Endometrial microvascular endothelial cells (primary cell): Measurements from ENCODE around the gene PARP8. TPM values are rescaled to one million over a fixed set of nuclear protein-coding genes. Genes with fewer than 3 reads are reported as not detected.

Experiments
- in situ Hi-C: cut with HindIII; loops from 2 replicates; pipeline ENCODE4 v1.10.0; 2017; ENCODE audit warnings: low sequenced_read_pairs, low pct_unique_long_range_greater_than_20kb; ENCODE audit errors: inconsistent ontology term
- total RNA-seq: library from RNA; depleted of rRNA; stranded (reverse); fragments of >200 nt; gene quantifications from one replicate; pipeline ENCODE4 v1.2.3, GENCODE V29; 2015; ENCODE audit errors: inconsistent ontology term

PARP8 gene
- total RNA-seq, 1 donor from 2014 or later: 0.09 TPM

DNA sequence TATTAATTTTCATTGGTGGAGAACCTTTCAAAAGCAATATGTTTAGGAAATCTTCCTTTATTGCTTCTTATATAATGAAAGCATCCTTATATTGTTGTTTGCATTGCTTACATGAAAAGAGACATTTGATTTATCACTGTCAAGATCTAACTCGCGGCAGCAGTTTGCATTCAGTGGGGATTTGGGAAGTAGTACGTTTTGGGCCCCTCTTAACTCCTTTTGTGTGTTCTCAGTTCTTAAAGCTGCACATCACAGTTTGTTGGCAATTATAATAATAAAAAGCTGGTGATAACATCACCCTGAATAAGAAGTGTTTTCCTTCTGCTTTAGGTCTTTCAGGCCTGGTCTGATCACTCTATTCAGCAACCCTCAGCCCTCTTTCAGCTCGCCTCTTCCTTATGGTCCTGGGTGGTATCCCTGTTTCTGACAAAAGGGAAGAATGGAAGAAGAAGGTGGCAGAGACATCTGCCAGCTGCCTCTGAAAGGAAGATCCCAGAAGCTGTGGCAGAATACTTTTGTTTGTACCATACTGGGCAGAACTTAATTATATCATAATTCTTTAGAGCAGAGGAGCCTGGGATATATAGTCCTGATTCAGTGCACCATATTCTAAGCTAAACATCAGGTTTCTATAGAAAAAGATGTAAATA lies 53.7 kb downstream of the PARP8 start:
- in situ Hi-C loops: no loop called here

DNA sequence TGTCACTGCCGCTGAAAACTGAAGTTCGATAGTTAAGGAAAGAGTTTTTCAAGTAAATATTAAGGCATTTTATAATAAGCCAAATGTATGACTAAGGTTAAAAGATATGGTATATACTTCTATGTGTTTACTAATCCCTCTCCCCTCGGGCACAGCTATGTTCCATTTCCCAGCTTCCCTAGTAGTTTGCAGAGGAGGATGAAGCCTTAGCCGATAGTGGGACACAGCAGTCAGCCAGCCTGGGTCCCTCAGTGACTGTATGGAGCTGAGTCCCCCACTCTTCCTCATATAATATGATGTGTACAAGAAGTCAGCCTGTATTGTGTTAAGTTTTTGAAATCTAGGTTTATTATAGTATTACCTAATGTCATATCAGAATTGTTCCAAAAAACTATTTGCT lies 55.8 kb downstream of the PARP8 start:
- in situ Hi-C loops: no loop called here

DNA sequence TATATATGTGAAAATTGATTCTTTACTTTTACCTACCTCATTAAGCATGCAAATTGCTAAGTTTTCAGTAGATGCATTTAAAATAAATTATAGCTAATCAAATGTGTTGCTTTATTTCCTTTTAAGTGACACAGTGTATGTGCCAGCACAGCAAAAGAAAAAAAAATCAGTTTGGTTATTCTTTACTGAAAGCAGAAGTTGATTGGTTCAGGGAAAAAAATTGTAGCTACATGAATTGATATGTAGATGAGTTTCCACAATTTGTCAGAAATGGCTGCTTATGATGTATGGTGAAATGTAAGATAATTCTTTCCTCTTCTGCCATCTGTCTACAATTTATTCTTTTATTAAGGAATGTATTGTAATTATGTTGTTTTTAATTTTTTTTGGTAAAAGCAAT lies 57.8 kb downstream of the PARP8 start:
- in situ Hi-C loops: no loop called here

DNA sequence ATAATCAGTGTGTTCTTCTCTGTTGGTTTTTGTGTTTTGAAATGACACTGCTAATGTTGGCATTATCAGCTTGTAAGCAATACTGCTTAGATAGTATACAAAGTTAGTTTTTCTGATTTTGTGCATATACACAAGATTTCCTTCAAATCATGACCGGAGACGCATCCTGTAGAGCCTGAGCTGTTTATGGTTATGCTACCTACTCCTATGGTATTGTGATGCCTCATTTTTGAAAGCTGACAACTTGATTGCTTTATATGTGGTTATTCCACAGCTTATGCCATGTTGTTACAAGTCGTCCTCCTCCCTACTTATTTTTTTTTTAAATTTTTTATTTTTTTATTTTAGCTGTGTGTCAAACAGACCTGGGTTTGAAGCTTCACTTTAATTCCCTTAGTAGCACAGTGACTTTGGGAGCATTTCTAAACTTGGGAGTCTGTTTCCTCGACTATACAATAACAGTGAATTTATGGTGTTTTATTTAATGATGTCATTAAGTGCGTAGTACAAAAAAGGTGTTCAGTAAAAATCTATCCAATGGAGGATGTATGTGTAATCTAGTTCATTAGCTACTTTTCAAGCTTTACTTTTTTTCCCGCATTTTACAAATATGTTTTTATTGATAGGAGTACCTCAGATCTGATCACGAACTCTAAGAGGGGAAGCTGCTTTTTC lies 59.5 kb downstream of the PARP8 start:
- in situ Hi-C loops: no loop called here

DNA sequence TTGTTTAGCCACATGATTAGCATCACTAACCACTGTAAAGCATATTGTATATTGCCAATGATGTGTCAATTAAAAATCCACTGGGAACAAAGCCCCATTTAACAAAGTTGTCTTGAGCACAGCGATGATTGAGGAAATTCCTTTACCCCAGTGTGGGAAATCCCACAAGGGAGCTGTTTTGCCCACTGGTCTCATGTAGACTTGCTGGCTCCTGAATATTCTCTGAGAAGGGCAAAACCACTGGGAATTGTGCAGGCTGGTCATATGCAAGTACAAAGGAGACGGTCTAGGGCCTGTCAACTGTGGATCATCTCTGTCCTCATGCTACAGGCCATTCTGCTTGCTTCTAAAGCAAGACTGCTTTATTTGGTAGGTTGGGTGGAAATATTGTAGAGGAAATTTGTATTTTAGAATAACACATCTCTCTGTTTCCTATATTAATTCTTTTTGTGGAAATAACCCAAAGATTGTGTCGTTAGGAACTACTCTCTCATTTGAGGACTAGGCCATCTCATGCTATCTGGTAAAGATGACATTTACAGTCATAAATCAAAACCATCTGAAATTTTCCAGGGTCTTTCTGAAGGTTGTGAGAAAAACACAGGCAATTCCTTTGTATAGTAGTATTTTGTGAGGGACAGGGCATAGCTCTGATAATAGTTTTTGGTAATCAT lies 60.2 kb downstream of the PARP8 start:
- in situ Hi-C loops: no loop called here

DNA sequence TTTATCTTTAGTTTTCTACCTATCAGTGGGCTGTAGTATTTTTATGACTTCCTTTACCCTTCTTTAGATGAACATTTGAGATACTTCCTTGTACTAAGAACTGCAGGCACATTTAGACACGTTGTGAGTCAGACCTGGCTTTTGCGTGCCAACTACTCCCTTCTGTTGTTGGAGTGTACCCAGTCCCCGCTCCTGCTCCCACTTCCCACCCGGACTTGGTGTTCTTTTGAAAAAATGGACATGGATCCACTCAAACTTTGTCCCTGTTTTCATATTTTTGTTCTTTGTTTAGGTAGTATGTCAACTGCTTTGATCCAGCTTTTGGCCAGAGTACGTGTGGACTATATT lies 60.7 kb downstream of the PARP8 start:
- in situ Hi-C loops: no loop called here

DNA sequence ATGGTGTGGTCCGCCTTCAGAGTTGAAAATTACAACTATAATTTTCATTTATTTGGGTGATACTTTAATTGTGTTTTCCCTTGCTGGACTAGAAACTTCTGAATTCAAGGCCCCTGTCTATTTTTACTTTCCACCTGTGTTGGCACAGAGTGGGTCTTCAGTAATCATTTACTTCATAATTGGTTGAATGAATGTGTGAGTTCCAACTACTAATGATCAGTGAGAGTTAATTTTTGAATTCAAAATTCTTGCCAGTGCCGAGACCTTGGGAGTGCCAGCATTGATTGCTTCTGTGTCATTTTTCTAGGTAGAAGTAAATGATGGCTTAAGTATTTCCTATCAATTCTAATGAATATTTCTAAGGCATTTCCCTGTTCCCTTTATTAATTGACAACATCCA lies 61.4 kb downstream of the PARP8 start:
- in situ Hi-C loops: no loop called here

DNA sequence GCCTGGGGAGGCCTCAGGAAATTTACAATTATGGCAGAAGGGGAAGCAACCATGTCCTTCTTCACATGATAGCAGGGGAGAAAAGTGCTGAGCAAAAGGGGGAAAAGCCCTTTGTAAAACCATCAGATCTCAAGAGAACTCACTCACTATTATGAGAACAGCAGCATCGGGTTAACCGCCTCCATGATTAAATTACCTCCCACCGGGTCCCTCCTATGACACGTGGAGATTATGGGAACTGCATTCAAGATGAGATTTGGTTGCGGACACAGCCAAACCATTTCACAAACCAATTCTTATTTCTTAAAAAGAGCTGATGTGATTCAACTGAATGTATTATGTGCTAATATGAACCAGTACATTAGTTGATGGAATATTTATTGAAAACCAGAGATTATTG lies 63.9 kb downstream of the PARP8 start:
- in situ Hi-C loops: no loop called here

DNA sequence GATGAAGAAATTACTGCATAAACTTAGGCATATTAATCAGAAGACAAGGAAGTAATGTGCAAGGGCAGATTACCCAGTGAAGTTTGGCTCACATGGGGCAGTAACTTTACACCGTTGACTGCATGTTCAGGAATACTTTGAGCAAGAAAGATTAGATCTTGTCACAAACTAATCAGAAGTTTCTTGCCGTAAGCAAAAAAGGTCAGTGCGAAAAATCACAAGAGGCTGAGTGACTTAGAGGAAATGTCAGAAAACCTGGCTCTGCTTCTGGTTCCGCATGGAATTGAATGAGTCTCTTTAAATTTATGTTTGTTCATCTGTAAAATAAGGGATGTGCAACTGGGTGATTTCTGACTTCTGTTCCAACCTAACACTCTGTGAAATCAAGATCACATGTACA lies 64.4 kb downstream of the PARP8 start:
- in situ Hi-C loops: no loop called here

DNA sequence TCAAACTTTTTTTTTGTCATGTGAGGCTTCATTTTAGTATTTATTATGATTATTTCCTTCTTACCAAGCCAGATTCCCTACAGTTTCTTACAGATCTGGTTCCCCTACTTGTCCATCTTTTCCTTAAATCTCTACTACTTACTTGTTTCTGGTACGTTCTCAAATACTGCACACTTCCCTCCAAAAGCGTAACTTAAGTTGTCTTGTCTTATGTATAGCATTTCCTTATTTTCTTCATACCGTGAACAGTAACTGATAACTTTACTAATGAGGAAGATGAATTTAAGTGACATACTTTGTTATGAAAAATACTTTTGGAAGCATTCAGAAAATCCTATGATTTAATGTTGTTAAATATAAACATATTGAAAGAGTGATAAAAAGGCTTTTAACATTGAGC lies 67.3 kb downstream of the PARP8 start:
- in situ Hi-C loops: no loop called here

DNA sequence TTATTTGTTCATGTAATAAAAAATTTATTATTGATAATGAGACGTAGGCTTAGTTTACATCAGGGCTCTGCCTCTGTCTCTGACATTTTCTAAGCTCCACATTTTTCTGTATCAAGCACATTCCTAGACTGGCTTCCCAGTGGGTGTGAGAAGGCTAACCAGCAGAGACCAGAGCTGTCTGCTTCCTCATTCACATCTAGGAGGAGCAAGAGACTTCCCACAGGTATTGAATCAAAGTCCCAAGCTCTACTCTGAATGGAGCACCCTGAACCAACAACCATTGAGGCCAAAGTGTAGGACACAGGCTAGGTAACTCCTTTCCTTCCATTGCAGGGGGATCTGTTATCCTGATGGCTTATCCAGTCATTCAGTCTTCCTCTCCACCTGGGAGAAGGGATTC lies 72.4 kb downstream of the PARP8 start:
- in situ Hi-C loops: no loop called here

DNA sequence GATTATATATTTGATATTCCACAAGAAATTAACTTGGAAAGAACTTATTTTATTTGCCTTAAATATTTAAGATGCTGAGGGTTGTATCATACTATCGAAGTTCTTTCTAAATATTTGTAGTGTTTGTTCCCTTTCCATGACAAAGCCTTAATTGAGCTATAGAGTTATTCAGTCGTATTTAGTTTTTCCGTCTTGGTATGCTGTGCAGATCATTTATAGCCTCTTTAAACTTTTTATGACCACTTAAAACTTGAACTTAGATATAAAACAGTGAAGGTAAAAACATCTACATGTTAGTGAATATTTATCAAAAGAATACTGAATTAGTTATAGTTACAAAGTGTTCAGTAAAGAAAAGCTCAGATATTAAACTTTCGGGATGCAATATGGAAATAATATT lies 74.4 kb downstream of the PARP8 start:
- in situ Hi-C loops: no loop called here

DNA sequence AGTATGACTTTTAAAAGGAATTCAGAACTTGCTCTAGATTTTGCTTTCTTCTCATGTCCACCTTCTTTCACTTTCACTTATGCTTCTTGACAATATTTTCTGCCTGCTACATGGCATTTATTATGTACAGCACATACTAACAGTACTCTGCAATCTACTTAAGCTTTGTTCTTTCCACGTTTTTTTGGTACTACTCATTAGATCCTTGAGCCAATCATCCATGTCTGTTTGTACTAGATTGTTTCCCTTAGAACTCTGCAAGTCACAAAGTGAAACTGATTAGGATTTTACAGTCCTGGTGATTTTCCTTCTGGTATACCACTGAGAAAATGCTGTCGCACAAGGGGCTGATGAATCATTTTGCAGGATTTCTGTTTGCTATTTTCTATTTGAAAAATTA lies 78.3 kb downstream of the PARP8 start:
- in situ Hi-C loops: no loop called here

DNA sequence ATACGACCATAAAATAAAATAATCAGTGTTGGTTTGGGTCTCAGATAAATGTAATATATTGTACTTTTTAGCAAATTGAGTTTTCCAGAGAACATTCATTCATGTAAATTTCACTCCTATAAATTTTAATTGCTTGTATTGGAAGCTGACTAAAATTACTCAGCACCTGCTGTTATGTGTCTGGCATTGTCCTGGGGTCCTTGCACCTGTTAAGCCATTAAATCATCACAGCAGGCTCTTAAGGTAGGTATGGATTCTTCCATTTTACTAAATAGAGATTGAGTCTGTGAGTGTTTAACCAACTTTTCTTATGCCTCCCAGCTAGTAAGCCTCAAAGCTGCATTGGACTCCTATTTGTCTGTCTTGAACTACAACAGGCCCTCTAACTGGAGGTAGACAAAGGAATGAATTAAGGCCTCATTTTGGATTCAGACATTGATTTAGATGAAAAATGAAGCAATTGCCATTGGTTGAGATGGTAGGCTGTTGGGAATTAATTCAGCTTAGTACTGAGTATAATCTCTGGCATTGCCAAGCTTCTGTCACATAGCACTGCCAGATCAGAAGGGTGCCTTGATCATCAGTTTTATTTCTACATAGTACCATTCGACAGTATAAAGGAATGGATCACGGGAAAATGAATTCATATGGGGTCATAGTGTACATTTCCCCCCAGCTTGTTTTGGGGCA lies 78.9 kb downstream of the PARP8 start:
- in situ Hi-C loops: no loop called here

DNA sequence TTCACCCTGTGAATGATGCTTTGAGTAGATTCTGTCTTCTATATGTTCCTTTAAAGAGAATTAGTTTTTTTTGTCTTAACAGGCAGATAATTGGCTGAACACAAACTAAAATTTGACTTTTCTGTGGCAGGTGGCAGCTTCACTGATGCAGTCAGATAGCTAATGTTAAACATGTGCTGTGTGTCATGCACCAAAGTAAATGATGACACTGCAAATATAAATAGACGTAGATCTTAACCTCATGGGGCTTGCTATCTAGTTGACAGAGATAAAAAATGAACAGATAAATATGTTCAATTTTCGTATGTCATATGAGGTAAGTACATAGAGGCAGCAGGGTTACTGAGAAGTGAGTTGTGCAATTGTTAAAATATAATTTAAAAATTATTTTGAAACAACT lies 82.7 kb downstream of the PARP8 start:
- in situ Hi-C loops: no loop called here

DNA sequence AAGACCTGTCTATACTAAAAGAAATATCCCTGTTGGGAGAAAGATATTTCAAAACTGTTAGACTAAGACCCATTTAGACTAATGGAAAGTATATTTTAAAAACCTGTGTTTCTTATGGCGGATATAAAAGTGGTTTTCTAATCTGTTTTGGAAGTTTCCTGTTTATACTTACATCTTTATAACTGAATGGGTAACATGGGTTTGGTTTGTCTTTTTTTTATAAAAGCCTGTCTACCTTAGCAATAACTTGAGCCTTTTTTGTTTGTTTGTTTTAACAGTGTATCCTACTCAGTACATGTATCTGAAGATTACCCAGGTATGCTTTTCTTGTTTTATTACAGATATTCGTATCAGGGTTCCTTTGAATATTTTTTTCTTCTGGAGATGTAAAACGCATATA lies 83.4 kb downstream of the PARP8 start:
- in situ Hi-C loops: no loop called here

DNA sequence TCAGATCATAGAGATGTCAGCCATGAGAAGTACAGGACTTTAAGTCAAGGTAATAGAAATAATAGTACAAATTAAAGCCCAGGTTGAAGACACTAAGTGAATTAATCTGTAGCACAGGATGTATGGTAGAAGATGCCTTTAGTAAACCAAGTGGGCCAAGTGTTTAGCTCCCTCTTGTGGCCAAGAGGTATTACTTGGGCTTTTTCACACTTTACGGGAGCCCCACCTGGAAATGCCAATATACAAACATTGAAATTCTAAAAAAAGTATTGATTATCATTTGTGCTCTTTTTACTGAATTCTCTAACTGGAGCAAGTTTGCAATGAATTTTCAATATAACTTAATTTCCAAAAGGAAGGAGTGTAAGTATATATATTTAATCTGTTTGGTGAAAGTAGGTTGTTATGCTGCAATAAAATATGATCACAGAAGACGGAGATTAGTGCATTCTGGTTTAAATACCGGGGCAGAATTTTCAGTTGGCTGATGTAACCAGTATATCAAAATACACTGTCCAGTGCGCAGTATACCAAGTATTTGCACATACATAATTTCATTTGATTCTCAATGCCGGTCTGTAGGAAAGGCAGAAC lies 84.7 kb downstream of the PARP8 start:
- in situ Hi-C loops: no loop called here

DNA sequence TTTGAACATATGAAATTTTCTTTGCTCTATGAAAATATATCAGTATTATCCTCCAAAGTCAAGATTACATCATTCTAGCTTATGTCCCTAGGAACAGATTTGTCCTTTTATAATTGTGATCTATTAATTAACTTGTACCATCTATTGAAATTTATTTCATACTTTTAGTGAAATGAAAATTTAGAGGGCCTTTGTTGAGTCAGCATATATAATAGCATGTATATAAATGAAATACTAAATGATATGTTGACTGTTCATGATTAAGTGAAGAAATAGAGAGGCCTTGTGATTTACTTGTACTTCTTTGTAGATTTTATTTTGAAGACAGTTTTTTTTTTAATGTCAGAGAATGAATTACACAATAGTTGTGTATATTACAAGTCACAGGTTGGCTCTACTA lies 86.4 kb downstream of the PARP8 start:
- in situ Hi-C loops: no loop called here

DNA sequence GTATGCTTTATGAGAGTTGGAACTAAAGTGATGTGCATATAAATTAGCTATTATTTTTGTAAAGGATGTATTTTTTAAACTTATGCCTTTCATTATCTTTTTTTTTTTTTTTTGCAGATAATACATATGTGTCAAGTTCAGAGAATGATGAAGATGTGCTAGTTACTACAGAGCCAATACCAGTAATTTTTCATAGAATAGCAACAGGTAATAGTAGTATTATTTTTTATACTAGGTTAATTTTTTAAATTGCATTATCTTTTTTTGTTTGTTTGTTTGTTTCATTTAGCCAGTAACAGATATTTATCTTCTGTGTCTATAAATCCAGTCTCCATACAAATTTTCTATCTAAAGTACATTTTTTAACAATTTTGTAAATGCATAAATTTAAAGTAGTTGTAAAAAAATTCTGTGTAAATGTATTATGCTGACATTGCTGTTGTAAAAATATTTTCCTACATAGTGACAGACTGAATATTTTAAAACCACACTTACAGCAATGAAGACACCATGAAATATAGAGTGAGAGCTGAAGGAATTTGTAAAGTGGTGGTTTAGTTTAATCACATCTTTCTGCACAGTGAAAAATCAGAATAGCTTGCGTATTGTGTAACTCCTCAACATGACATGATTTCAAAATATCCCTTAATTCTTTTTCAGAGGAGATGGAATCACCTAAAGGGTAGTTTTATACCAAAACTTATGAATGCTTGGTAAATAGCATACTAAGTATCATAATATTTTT lies 93.3 kb downstream of the PARP8 start:
- in situ Hi-C loops: no loop called here
